HCT116 (cell line): Measurements from ENCODE around the gene TGFBR3. TPM values are rescaled to one million over a fixed set of nuclear protein-coding genes. Genes with fewer than 3 reads are reported as not detected.

Experiments
- ATAC-seq: fragments of 200-7000 bp; cut with Tn5 transposase; 2 replicates; pipeline ENCODE4 v1.9.1; 2020; ENCODE audit warnings: mild to moderate bottlenecking, moderate library complexity
- BruUV-seq: library from RNA; stranded (reverse); fragments of 400-500 nt; replicated peaks from 2 replicates; lab custom pipeline; 2021; lab: Mats Ljungman, UMichigan
- CTCF ChIA-PET: fragments of 300-600 bp; sonication (Branson Sonifier 250); formaldehyde crosslinking; loops from one replicate; lab custom pipeline; 2021; ENCODE audit warnings: antibody characterized with exemption; lab: Charles Lee
- POLR2A ChIA-PET: fragments of 300-600, 350-600 bp; sonication (Branson Sonifier 250); formaldehyde crosslinking; loops from one replicate; lab custom pipeline; 2021; ENCODE audit warnings: antibody characterized with exemption; lab: Charles Lee
- RAD21 ChIA-PET, 2 experiments: fragments of 300-600 bp; sonication (Branson Sonifier 250); formaldehyde crosslinking; loops; one replicate each; lab custom pipeline; 2023; ENCODE audit warnings: low total read pairs in 2 of 2; ENCODE audit not compliant: uncharacterized antibody in 2 of 2, unreplicated experiment in 2 of 2, low non-redundant PET in 1 of 2; lab: Charles Lee
- DNase-seq: peaks from one replicate; pipeline ENCODE4 v3.0.0-alpha.2; 2010; ENCODE audit warnings: low read depth, low spot score
- H2AFZ ChIP-seq: fragments of 200-600 bp; shearing (Covaris generic), sonication (generic); 2 replicates; pipeline ENCODE4 v1.6.1; 2017; ENCODE audit warnings: low read depth, mixed run types, mixed read lengths, antibody characterized with exemption, low read length; ENCODE audit not compliant: poor library complexity, severe bottlenecking
- H3K27ac ChIP-seq: 2 replicates; pipeline ENCODE4 v1.5.1; 2012; ENCODE audit warnings: low read depth, low read length
- H3K27me3 ChIP-seq: fragments of 200-600 bp; sonication (generic); 2 replicates; pipeline ENCODE4 v1.6.1; 2016; ENCODE audit warnings: mixed run types, low read length, mixed read lengths; ENCODE audit not compliant: insufficient read depth
- H3K36me3 ChIP-seq, 2 experiments: fragments of 200-500 bp in 1 of 2; fragments of 200-600 bp in 1 of 2; sonication (Bioruptor generic) in 1 of 2; sonication (generic) in 1 of 2; 2 replicates each; pipeline versions ENCODE4 v1.5.1 to v1.6.1; 2014 to 2016; ENCODE audit warnings: low read length in 2 of 2, inconsistent platforms in 1 of 2, mixed read lengths in 1 of 2, mixed run types in 1 of 2; ENCODE audit not compliant: insufficient read depth in 2 of 2, control insufficient read depth in 1 of 2
- H3K4me1 ChIP-seq, 2 experiments: fragments of 200-600 bp in 1 of 2; sonication (generic) in 1 of 2; 2 replicates each; pipeline versions ENCODE4 v1.5.1 to v1.6.1; 2012 to 2017; ENCODE audit warnings: low read length in 2 of 2, inconsistent platforms in 1 of 2, mild to moderate bottlenecking in 1 of 2, mixed read lengths in 1 of 2, mixed run types in 1 of 2, moderate library complexity in 1 of 2; ENCODE audit not compliant: insufficient read depth in 2 of 2, control insufficient read depth in 1 of 2
- H3K4me2 ChIP-seq: fragments of 200-600 bp; sonication (generic); 2 replicates; pipeline ENCODE4 v1.6.1; 2017; ENCODE audit warnings: mixed run types, low read length, mixed read lengths
- H3K4me3 ChIP-seq, 2 experiments: fragments of 200-600 bp in 1 of 2; sonication (generic) in 1 of 2; replicated peaks in 1 of 2; 2 replicates each; pipeline ENCODE4 v1.5.1; 2011 to 2016; ENCODE audit warnings: low read length in 2 of 2, control low read depth in 1 of 2, low read depth in 1 of 2, mild to moderate bottlenecking in 1 of 2, mixed read lengths in 1 of 2, mixed run types in 1 of 2
- H3K79me2 ChIP-seq: fragments of 200-600 bp; sonication (generic); 2 replicates; pipeline ENCODE4 v1.6.1; 2017; ENCODE audit warnings: mild to moderate bottlenecking, mixed run types, low read length, moderate library complexity, mixed read lengths; ENCODE audit not compliant: insufficient read depth
- H3K9ac ChIP-seq: fragments of 200-600 bp; sonication (generic); 2 replicates; pipeline ENCODE4 v1.6.1; 2016; ENCODE audit warnings: low read length, mixed read lengths
- H3K9me2 ChIP-seq: fragments of 200-600 bp; sonication (generic), shearing (Covaris generic); 2 replicates; pipeline ENCODE4 v1.6.1; 2017; ENCODE audit warnings: mixed run types, mild to moderate bottlenecking, moderate library complexity; ENCODE audit not compliant: insufficient read depth
- H3K9me3 ChIP-seq, 2 experiments: fragments of 200-500 bp in 1 of 2; fragments of 200-600 bp in 1 of 2; sonication (Bioruptor generic) in 1 of 2; sonication (generic) in 1 of 2; 2 replicates each; pipeline ENCODE4 v1.6.1; 2014 to 2017; ENCODE audit warnings: low read length in 2 of 2, mixed read lengths in 2 of 2, inconsistent platforms in 1 of 2, low read depth in 1 of 2, mild to moderate bottlenecking in 1 of 2, mixed run types in 1 of 2, moderate library complexity in 1 of 2; ENCODE audit not compliant: control insufficient read depth in 1 of 2, insufficient read depth in 1 of 2
- H4K20me1 ChIP-seq: fragments of 200-600 bp; sonication (generic), shearing (Covaris generic); 2 replicates; pipeline ENCODE4 v1.6.1; 2017; ENCODE audit warnings: mixed run types, mild to moderate bottlenecking, moderate library complexity; ENCODE audit not compliant: insufficient read depth
- CEBPB ChIP-seq: IDR thresholded peaks from 2 replicates; pipeline ENCODE4 v1.6.1; 2012; ENCODE audit warnings: low read depth
- ELF1 ChIP-seq: IDR thresholded peaks from 2 replicates; pipeline ENCODE4 v1.6.1; 2012; ENCODE audit warnings: low read depth, borderline replicate concordance
- EZH2 ChIP-seq: fragments of 200-600 bp; sonication (generic); IDR thresholded peaks from 2 replicates; pipeline ENCODE4 v1.6.1; 2017; ENCODE audit warnings: antibody characterized with exemption, mixed run types
- EZH2phosphoT487 ChIP-seq: fragments of 200-600 bp; IDR thresholded peaks from 2 replicates; pipeline ENCODE4 v1.6.1; 2018; ENCODE audit warnings: antibody characterized with exemption, borderline replicate concordance
- POLR2A ChIP-seq: IDR thresholded peaks from 2 replicates; pipeline ENCODE4 v1.7.0; 2011; ENCODE audit warnings: borderline replicate concordance; ENCODE audit not compliant: insufficient read depth, insufficient read length; ENCODE audit errors: extremely low read depth
- POLR2AphosphoS5 ChIP-seq: IDR thresholded peaks from 2 replicates; pipeline ENCODE4 v1.6.1; 2011; ENCODE audit warnings: mild to moderate bottlenecking, low read depth, low read length, moderate library complexity
- RAD21 ChIP-seq: IDR thresholded peaks from 2 replicates; pipeline ENCODE4 v1.6.1; 2012; ENCODE audit warnings: low read depth, mild to moderate bottlenecking
- SIN3A ChIP-seq: IDR thresholded peaks from 2 replicates; pipeline ENCODE4 v1.6.1; 2012; ENCODE audit warnings: low read depth
- SRF ChIP-seq: IDR thresholded peaks from 2 replicates; pipeline ENCODE4 v1.6.1; 2012; ENCODE audit warnings: low read depth
- TCF7L2 ChIP-seq: IDR thresholded peaks from 2 replicates; pipeline ENCODE4 v1.7.0; 2011; ENCODE audit warnings: borderline replicate concordance, inconsistent platforms; ENCODE audit not compliant: insufficient read depth, insufficient read length; ENCODE audit errors: extremely low read depth
- YY1 ChIP-seq: IDR thresholded peaks from 2 replicates; pipeline ENCODE4 v1.6.1; 2011; ENCODE audit warnings: low read length, low read depth, moderate library complexity, mild to moderate bottlenecking; ENCODE audit not compliant: insufficient replicate concordance; ENCODE audit errors: extremely low read depth
- ZFX ChIP-seq: fragments of 450-650 bp; IDR thresholded peaks from 2 replicates; pipeline ENCODE4 v1.6.1; 2017
- ZNF274 ChIP-seq: fragments of 200-500 bp; sonication (Bioruptor generic); IDR thresholded peaks from 2 replicates; pipeline ENCODE4 v1.6.1; 2014; ENCODE audit warnings: mild to moderate bottlenecking, low read depth, low read length, inconsistent platforms
- intact Hi-C: fragments of 100-400 bp; cut with micrococcal nuclease; formaldehyde crosslinking; loops from 2 replicates; pipeline ENCODE4 v1.10.0; 2022
- total RNA-seq: library from RNA; stranded (reverse); gene quantifications from one replicate; pipeline ENCODE4 v1.2.1, GENCODE V29; 2021; ENCODE audit not compliant: unreplicated experiment
- TF ChIP-seq, protein P1 (sequence below): IDR thresholded peaks from 2 replicates; pipeline ENCODE4 v1.6.1; 2012
- TF ChIP-seq, protein P2 (sequence below), 3 experiments: fragments of 200-600 bp in 1 of 3; sonication (generic) in 1 of 3; IDR thresholded peaks in 2 of 3; conservative IDR thresholded peaks in 1 of 3; 2 replicates each; pipeline ENCODE4 v1.5.1; 2012 to 2017; ENCODE audit warnings: low read depth in 2 of 3, low read length in 2 of 3, antibody characterized with exemption in 1 of 3, borderline replicate concordance in 1 of 3, control low read depth in 1 of 3, mild to moderate bottlenecking in 1 of 3, mixed read lengths in 1 of 3, mixed run types in 1 of 3, moderate library complexity in 1 of 3; ENCODE audit not compliant: insufficient read depth in 1 of 3
- TF ChIP-seq, protein P3 (sequence below): IDR thresholded peaks from 2 replicates; pipeline ENCODE4 v1.6.1; 2012; ENCODE audit warnings: low read depth
- TF ChIP-seq, protein P4 (sequence below): IDR thresholded peaks from 2 replicates; pipeline ENCODE4 v1.6.1; 2012
- TF ChIP-seq, protein P5 (sequence below): IDR thresholded peaks from 2 replicates; pipeline ENCODE4 v1.6.1; 2011; ENCODE audit warnings: mild to moderate bottlenecking, low read length, moderate library complexity; ENCODE audit not compliant: insufficient replicate concordance; ENCODE audit errors: extremely low read depth

The TGFBR3 gene
- total RNA-seq, 1 experiment from 2014 or later = 7.1 TPM

GRCh38 chr1:91879733-91880132, 6.2 kb downstream of the TGFBR3 start:
- Histone ChIP-seq H3K27me3 (no peaks in the 10 kb centered on the region), H3K4me3 (no peak overlapping the region), H3K9me3 (no peaks in the 10 kb centered on the region), H3K27ac (no peak overlapping the region), H3K36me3 (no peaks in the 10 kb centered on the region), H4K20me1 (no peaks in the 10 kb centered on the region), H3K79me2 (no peaks in the 10 kb centered on the region), H2AFZ (no peak overlapping the region), H3K4me1 (peaks cover 12 to 22% of the 10 kb centered on the region in 2 experiments; a peak in 3 of 4 replicates), H3K9me2 (no peaks in the 10 kb centered on the region), H3K9ac (no peak overlapping the region), H3K4me2 (no peak overlapping the region)
- ChIA-PET RAD21 (no interaction called here), POLR2A (no interaction called here), CTCF (no interaction called here)
- BruUV-seq = no TSS peak
- DNase-seq (no peak), ATAC-seq (no peak)
- intact Hi-C loops = loop anchor here (10.0 kb wide), 1 partner anchor 145 kb away; no protein-coding TSS in a partner anchor
- TF ChIP-seq SRF (no peak), ZFX (no peak), POLR2AphosphoS5 (no peak), TCF7L2 (no peak), YY1 (no peak), CEBPB (no peak), RAD21 (no peak), POLR2A (no peak), ZNF274 (no peak), EZH2 (no peak), EZH2phosphoT487 (no peak), ELF1 (no peak), SIN3A (no peak)
- TF ChIP-seq, protein P1, sequence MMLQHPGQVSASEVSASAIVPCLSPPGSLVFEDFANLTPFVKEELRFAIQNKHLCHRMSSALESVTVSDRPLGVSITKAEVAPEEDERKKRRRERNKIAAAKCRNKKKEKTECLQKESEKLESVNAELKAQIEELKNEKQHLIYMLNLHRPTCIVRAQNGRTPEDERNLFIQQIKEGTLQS = no peak
- TF ChIP-seq, protein P2, sequence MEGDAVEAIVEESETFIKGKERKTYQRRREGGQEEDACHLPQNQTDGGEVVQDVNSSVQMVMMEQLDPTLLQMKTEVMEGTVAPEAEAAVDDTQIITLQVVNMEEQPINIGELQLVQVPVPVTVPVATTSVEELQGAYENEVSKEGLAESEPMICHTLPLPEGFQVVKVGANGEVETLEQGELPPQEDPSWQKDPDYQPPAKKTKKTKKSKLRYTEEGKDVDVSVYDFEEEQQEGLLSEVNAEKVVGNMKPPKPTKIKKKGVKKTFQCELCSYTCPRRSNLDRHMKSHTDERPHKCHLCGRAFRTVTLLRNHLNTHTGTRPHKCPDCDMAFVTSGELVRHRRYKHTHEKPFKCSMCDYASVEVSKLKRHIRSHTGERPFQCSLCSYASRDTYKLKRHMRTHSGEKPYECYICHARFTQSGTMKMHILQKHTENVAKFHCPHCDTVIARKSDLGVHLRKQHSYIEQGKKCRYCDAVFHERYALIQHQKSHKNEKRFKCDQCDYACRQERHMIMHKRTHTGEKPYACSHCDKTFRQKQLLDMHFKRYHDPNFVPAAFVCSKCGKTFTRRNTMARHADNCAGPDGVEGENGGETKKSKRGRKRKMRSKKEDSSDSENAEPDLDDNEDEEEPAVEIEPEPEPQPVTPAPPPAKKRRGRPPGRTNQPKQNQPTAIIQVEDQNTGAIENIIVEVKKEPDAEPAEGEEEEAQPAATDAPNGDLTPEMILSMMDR (IDR thresholded peaks at IDR 0.05 in 2 of 3, conservative IDR thresholded peaks at IDR 0.05 in 1 of 3; ENCODE audit: borderline replicate concordance in 1 of 3, insufficient read depth in 1 of 3, low read depth in 2 of 3, low read length in 2 of 3) = no peak
- TF ChIP-seq, protein P3, sequence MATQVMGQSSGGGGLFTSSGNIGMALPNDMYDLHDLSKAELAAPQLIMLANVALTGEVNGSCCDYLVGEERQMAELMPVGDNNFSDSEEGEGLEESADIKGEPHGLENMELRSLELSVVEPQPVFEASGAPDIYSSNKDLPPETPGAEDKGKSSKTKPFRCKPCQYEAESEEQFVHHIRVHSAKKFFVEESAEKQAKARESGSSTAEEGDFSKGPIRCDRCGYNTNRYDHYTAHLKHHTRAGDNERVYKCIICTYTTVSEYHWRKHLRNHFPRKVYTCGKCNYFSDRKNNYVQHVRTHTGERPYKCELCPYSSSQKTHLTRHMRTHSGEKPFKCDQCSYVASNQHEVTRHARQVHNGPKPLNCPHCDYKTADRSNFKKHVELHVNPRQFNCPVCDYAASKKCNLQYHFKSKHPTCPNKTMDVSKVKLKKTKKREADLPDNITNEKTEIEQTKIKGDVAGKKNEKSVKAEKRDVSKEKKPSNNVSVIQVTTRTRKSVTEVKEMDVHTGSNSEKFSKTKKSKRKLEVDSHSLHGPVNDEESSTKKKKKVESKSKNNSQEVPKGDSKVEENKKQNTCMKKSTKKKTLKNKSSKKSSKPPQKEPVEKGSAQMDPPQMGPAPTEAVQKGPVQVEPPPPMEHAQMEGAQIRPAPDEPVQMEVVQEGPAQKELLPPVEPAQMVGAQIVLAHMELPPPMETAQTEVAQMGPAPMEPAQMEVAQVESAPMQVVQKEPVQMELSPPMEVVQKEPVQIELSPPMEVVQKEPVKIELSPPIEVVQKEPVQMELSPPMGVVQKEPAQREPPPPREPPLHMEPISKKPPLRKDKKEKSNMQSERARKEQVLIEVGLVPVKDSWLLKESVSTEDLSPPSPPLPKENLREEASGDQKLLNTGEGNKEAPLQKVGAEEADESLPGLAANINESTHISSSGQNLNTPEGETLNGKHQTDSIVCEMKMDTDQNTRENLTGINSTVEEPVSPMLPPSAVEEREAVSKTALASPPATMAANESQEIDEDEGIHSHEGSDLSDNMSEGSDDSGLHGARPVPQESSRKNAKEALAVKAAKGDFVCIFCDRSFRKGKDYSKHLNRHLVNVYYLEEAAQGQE = no peak
- TF ChIP-seq, protein P4, sequence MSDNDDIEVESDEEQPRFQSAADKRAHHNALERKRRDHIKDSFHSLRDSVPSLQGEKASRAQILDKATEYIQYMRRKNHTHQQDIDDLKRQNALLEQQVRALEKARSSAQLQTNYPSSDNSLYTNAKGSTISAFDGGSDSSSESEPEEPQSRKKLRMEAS = no peak
- TF ChIP-seq, protein P5, sequence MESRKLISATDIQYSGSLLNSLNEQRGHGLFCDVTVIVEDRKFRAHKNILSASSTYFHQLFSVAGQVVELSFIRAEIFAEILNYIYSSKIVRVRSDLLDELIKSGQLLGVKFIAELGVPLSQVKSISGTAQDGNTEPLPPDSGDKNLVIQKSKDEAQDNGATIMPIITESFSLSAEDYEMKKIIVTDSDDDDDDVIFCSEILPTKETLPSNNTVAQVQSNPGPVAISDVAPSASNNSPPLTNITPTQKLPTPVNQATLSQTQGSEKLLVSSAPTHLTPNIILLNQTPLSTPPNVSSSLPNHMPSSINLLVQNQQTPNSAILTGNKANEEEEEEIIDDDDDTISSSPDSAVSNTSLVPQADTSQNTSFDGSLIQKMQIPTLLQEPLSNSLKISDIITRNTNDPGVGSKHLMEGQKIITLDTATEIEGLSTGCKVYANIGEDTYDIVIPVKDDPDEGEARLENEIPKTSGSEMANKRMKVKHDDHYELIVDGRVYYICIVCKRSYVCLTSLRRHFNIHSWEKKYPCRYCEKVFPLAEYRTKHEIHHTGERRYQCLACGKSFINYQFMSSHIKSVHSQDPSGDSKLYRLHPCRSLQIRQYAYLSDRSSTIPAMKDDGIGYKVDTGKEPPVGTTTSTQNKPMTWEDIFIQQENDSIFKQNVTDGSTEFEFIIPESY = no peak
